Gastrocnemius medialis (tissue), 4 donors: ENCODE data around the gene TRIM37. TPM values are rescaled to one million over a fixed set of nuclear protein-coding genes. Genes with fewer than 3 reads are reported as not detected.
"Not testable (repeated sequence)": the region's sequence is repeated elsewhere in the genome, so short reads cannot be mapped to it uniquely, and the experiment has no call there.

Experiments used
- ATAC-seq, 2 donors: fragments of 150-250 bp; one replicate each; pipeline ENCODE4 v1.9.1; 2016
- DNase-seq, 2 donors: peaks; one replicate each; pipeline ENCODE4 v3.0.0-alpha.2; 2019
- H3K27ac ChIP-seq, 4 donors: fragments of 200-600 bp; sonication (generic); 1 replicate in 1 of 4; 2 replicates in 3 of 4; pipeline ENCODE4 v1.5.1; 2016 to 2018; ENCODE audit warnings: mild to moderate bottlenecking in 2 of 4, moderate library complexity in 1 of 4
- H3K27me3 ChIP-seq, 3 donors: fragments of 200-600 bp; sonication (generic) in 2 of 3; 1 replicate in 1 of 3; 2 replicates in 2 of 3; pipeline versions ENCODE4 v1.5.1 to v1.6.0; 2016 to 2019; ENCODE audit warnings: mild to moderate bottlenecking in 1 of 3, moderate library complexity in 1 of 3
- H3K36me3 ChIP-seq, 2 donors: fragments of 200-600 bp; sonication (generic) in 1 of 2; one replicate each; pipeline ENCODE4 v1.5.1; 2017 to 2018
- H3K4me1 ChIP-seq, 2 donors: fragments of 200-600 bp; sonication (generic) in 1 of 2; one replicate each; pipeline ENCODE4 v1.5.1; 2016 to 2017; ENCODE audit warnings: mild to moderate bottlenecking in 2 of 2
- H3K4me3 ChIP-seq, 4 donors: fragments of 200-600 bp; sonication (generic) in 3 of 4; 1 replicate in 1 of 4; 2 replicates in 3 of 4; pipeline ENCODE4 v1.5.1; 2016 to 2019; ENCODE audit warnings: mild to moderate bottlenecking in 2 of 4
- H3K9me3 ChIP-seq, 3 donors: fragments of 200-600 bp; sonication (generic) in 2 of 3; 1 replicate in 1 of 3; 2 replicates in 2 of 3; pipeline ENCODE4 v1.5.1; 2016 to 2019
- CTCF ChIP-seq, 5 experiments: fragments of 450-650 bp in 3 of 5; fragments of 200-600 bp in 2 of 5; sonication (generic) in 2 of 5; IDR thresholded peaks in 4 of 5; conservative IDR thresholded peaks in 1 of 5; 1 replicate in 4 of 5; 2 replicates in 1 of 5; pipeline ENCODE4 v1.5.1; 2016 to 2019; ENCODE audit warnings: antibody characterized with exemption in 5 of 5, mild to moderate bottlenecking in 3 of 5, moderate library complexity in 3 of 5
- POLR2A ChIP-seq, 2 donors: fragments of 450-650 bp; IDR thresholded peaks; one replicate each; pipeline ENCODE4 v1.6.1; 2017; ENCODE audit warnings: antibody characterized with exemption in 2 of 2, mild to moderate bottlenecking in 2 of 2, moderate library complexity in 2 of 2
- in situ Hi-C, 4 donors: fragments of 200-750 bp; cut with MboI; loops; one replicate each; pipeline versions ENCODE4 v1.15.0 to v1.8.0; 2017; ENCODE audit warnings: low sequenced_read_pairs in 4 of 4
- intact Hi-C: fragments of 100-400 bp; cut with DNase I; formaldehyde crosslinking; loops from one replicate; pipeline ENCODE4 v1.15.1; 2023; ENCODE audit warnings: low total_unique reads
- total RNA-seq, 4 donors: library from RNA; depleted of rRNA; stranded (reverse); fragments of >200 nt; gene quantifications; one replicate each; pipeline versions ENCODE4 v1.1.0 to v1.2.3, GENCODE V29; 2016

The TRIM37 gene
- total RNA-seq, 4 donors from 2014 or later, result 16.1 to 17.5 (median 16.3) TPM

GRCh38 chr17:58956997-58957724 lies 149.5 kb downstream of the TRIM37 start:
- Histone ChIP-seq H3K27ac (no peak overlapping the region), H3K4me3 (no peak overlapping the region), H3K9me3 (no peaks in the 10 kb centered on the region), H3K36me3 (no peaks in the 10 kb centered on the region), H3K4me1 (no peaks in the 10 kb centered on the region), H3K27me3 (no peaks in the 10 kb centered on the region)
- in situ Hi-C loops (no loop called here), intact Hi-C loops (no loop called here)
- ATAC-seq (no peak), DNase-seq (no peak)
- no peak for TF ChIP-seq CTCF (IDR thresholded peaks at IDR 0.05 in 4 of 5, conservative IDR thresholded peaks at IDR 0.05 in 1 of 5)
- TF ChIP-seq POLR2A (IDR thresholded peaks at IDR 0.05), result no peak

- DNase-seq, H3K36me3 ChIP-seq, H3K9me3 ChIP-seq, ATAC-seq, H3K4me1 ChIP-seq, H3K4me3 ChIP-seq, H3K27ac ChIP-seq, intact Hi-C loops, H3K27me3 ChIP-seq, in situ Hi-C loops: not testable (repeated sequence)
Measured at GRCh38 chr17:58954358-58954757, 152.3 kb downstream of the TRIM37 start.

- Histone ChIP-seq H3K36me3 (no peaks in the 10 kb centered on the region), H3K4me3 (no peak overlapping the region), H3K27ac (no peak overlapping the region), H3K4me1 (no peaks in the 10 kb centered on the region), H3K27me3 (no peaks in the 10 kb centered on the region), H3K9me3 (peaks cover 0 to 7% (median 0%) of the 10 kb centered on the region in 3 donors)
- intact Hi-C loops, result no loop called here
- no peak for DNase-seq
- in situ Hi-C loops, result no loop called here
- no peak for TF ChIP-seq CTCF (IDR thresholded peaks at IDR 0.05 in 4 of 5, conservative IDR thresholded peaks at IDR 0.05 in 1 of 5)
- no peak for TF ChIP-seq POLR2A (IDR thresholded peaks at IDR 0.05)
- ATAC-seq, result no peak
Measured at GRCh38 chr17:58947824-58948223, 158.9 kb downstream of the TRIM37 start.

- ATAC-seq (no peak), DNase-seq (no peak)
- H3K27me3 ChIP-seq, result no peaks in the 10 kb centered on the region
- intact Hi-C loops (no loop called here), in situ Hi-C loops (no loop called here)
- H3K27ac ChIP-seq, result no peak overlapping the region
- no peak for TF ChIP-seq CTCF (IDR thresholded peaks at IDR 0.05 in 4 of 5, conservative IDR thresholded peaks at IDR 0.05 in 1 of 5)
- TF ChIP-seq POLR2A (IDR thresholded peaks at IDR 0.05), result no peak
- peaks cover 0 to 7% (median 0%) of the 10 kb centered on the region in 3 donors for H3K9me3 ChIP-seq
- no peaks in the 10 kb centered on the region for H3K4me1 ChIP-seq
- H3K4me3 ChIP-seq, result no peak overlapping the region
- no peaks in the 10 kb centered on the region for H3K36me3 ChIP-seq
Measured at GRCh38 chr17:58947411-58947810, 159.3 kb downstream of the TRIM37 start.

GRCh38 chr17:58944166-58944565 lies 162.5 kb downstream of the TRIM37 start:
- Histone ChIP-seq H3K4me3 (no peak overlapping the region), H3K27me3 (no peaks in the 10 kb centered on the region), H3K9me3 (no peaks in the 10 kb centered on the region), H3K27ac (no peak overlapping the region), H3K36me3 (no peaks in the 10 kb centered on the region), H3K4me1 (no peaks in the 10 kb centered on the region)
- intact Hi-C loops (no loop called here), in situ Hi-C loops (no loop called here)
- ATAC-seq, result no peak
- no peak for DNase-seq
- no peak for TF ChIP-seq CTCF (IDR thresholded peaks at IDR 0.05 in 4 of 5, conservative IDR thresholded peaks at IDR 0.05 in 1 of 5)
- no peak for TF ChIP-seq POLR2A (IDR thresholded peaks at IDR 0.05)
